Coronary artery (tissue), 2 donors: ENCODE measurements around the gene CCDC88B.
"Not testable (repeated sequence)": the region's sequence is repeated elsewhere in the genome, so short reads cannot be mapped to it uniquely, and the experiment has no call there.

Experiments used
- DNase-seq: peaks from one replicate; pipeline ENCODE4 v3.0.0-alpha.2; 2017; ENCODE audit warnings: low spot score
- H3K27ac ChIP-seq, 2 donors: fragments of 200-600 bp; sonication (generic); one replicate each; pipeline ENCODE4 v1.5.1; 2016 to 2019
- H3K4me3 ChIP-seq: fragments of 200-600 bp; sonication (generic); 2 replicates; pipeline ENCODE4 v1.5.1; 2016; ENCODE audit warnings: mild to moderate bottlenecking, moderate library complexity
- CTCF ChIP-seq: fragments of 200-600 bp; sonication (generic); IDR thresholded peaks from one replicate; pipeline ENCODE4 v1.5.1; 2019; ENCODE audit warnings: antibody characterized with exemption

The CCDC88B gene

GRCh38 chr11:64305691-64306562 is 34.1 kb upstream of the CCDC88B start:
- no peak for DNase-seq
- TF ChIP-seq CTCF, result no peak
- peak overlapping the region; percentile 99 for H3K4me3 ChIP-seq
- H3K27ac ChIP-seq, result peak overlapping the region; percentile 58 to 97

GRCh38 chr11:64306563-64306875 is 33.5 kb upstream of the CCDC88B start:
- H3K4me3 ChIP-seq, result peak overlapping the region; percentile 99
- H3K27ac ChIP-seq, result peak overlapping the region; percentile 58 to 97
- no peak for DNase-seq
- TF ChIP-seq CTCF, result no peak

- peak overlapping the region in 1 of 2 donors; percentile 97 for H3K27ac ChIP-seq
- no peak for DNase-seq
These were observed 33.0 kb upstream of the CCDC88B start for GRCh38 chr11:64306876-64307622.

GRCh38 chr11:64307795-64308194 is 32.2 kb upstream of the CCDC88B start:
- H3K4me3 ChIP-seq, DNase-seq, H3K27ac ChIP-seq: not testable (repeated sequence)

More at GRCh38 chr11:64306876-64307622, 33.0 kb upstream of the CCDC88B start:
- H3K4me3 ChIP-seq, result peak overlapping the region; percentile 99
- no peak for TF ChIP-seq CTCF

- no peak for TF ChIP-seq CTCF
- no peak for DNase-seq
- peak overlapping the region in 1 of 2 donors; percentile 75 for H3K27ac ChIP-seq
- no peak overlapping the region for H3K4me3 ChIP-seq
These were observed 27.1 kb upstream of the CCDC88B start for GRCh38 chr11:64312947-64313346.

- no peak for DNase-seq
- Histone ChIP-seq H3K27ac (peak overlapping the region; percentile 22 to 75), H3K4me3 (peak overlapping the region; percentile 33)
- TF ChIP-seq CTCF, result no peak
These were observed 26.4 kb upstream of the CCDC88B start for GRCh38 chr11:64313491-64314145.

GRCh38 chr11:64314146-64314804 is 25.7 kb upstream of the CCDC88B start:
- no peak for TF ChIP-seq CTCF
- DNase-seq, result no peak
- H3K4me3 ChIP-seq, result peak overlapping the region; percentile 33
- peak overlapping the region; percentile 22 to 75 for H3K27ac ChIP-seq
